Measurements from ENCODE around the gene ADCY9.
"Not testable (repeated sequence)": the region's sequence is repeated elsewhere in the genome, so short reads cannot be mapped to it uniquely, and the experiment has no call there.

The ADCY9 gene

GRCh38 chr16:3948378-3948995 is 167.8 kb downstream of the ADCY9 start:
- no peak for DNase-seq

- DNase-seq: no peak
Measured at GRCh38 chr16:3946604-3947180, 169.6 kb downstream of the ADCY9 start.

GRCh38 chr16:3945751-3946603 is 170.3 kb downstream of the ADCY9 start:
- DNase-seq: peak; percentile 66

GRCh38 chr16:3944457-3944856 is 171.8 kb downstream of the ADCY9 start:
- DNase-seq: not testable (repeated sequence)

- DNase-seq: not testable (repeated sequence)
Measured at GRCh38 chr16:3942146-3942545, 174.1 kb downstream of the ADCY9 start.

GRCh38 chr16:3938843-3939624 is 177.2 kb downstream of the ADCY9 start:
- no peak for DNase-seq

- DNase-seq: no peak
Measured at GRCh38 chr16:3938471-3938842, 177.8 kb downstream of the ADCY9 start.

- DNase-seq: no peak
Measured at GRCh38 chr16:3937066-3937875, 179.0 kb downstream of the ADCY9 start.

- no peak for DNase-seq
Measured at GRCh38 chr16:3935921-3936320, 180.3 kb downstream of the ADCY9 start.

GRCh38 chr16:3934491-3935181 is 181.6 kb downstream of the ADCY9 start:
- no peak for DNase-seq

- not testable (repeated sequence) for DNase-seq
Measured at GRCh38 chr16:3927147-3927546, 189.1 kb downstream of the ADCY9 start.

- no peak for DNase-seq
Measured at GRCh38 chr16:3924763-3925162, 191.5 kb downstream of the ADCY9 start.

GRCh38 chr16:3922241-3922640 is 194.0 kb downstream of the ADCY9 start:
- DNase-seq: no peak

- no peak for DNase-seq
Measured at GRCh38 chr16:3920206-3920605, 196.0 kb downstream of the ADCY9 start.

GRCh38 chr16:3919413-3919812 is 196.8 kb downstream of the ADCY9 start:
- DNase-seq: no peak

- DNase-seq: no peak
Measured at GRCh38 chr16:3915426-3916260, 200.6 kb downstream of the ADCY9 start.

- no peak for DNase-seq
Measured at GRCh38 chr16:3912897-3913296, 203.3 kb downstream of the ADCY9 start.
